BJ (cell line): Measurements from ENCODE around the gene WASF2. TPM values are rescaled to one million over a fixed set of nuclear protein-coding genes. Genes with fewer than 3 reads are reported as not detected.
"Not testable (repeated sequence)": the region's sequence is repeated elsewhere in the genome, so short reads cannot be mapped to it uniquely, and the experiment has no call there.

Source experiments
- CTCF ChIA-PET: fragments of 350-600 bp; formaldehyde crosslinking; extraction: SDS; loops from one replicate; lab custom pipeline; 2021; ENCODE audit warnings: antibody characterized with exemption, inconsistent platforms; lab: Yijun Ruan, JAX
- POLR2A ChIA-PET: fragments of 300-600 bp; sonication (Branson Sonifier 250); formaldehyde crosslinking; extraction: SDS; loops from one replicate; lab custom pipeline; 2021; ENCODE audit warnings: antibody characterized with exemption; lab: Charles Lee
- DNase-seq: peaks from one replicate; pipeline ENCODE4 v3.0.0-alpha.2; 2011; ENCODE audit warnings: low read depth
- H3K27me3 ChIP-seq: 2 replicates; pipeline ENCODE4 v1.6.0; 2011; ENCODE audit warnings: low read length; ENCODE audit not compliant: control insufficient read depth, insufficient read depth
- H3K36me3 ChIP-seq: 2 replicates; pipeline ENCODE4 v1.5.1; 2011; ENCODE audit warnings: low read length; ENCODE audit not compliant: control insufficient read depth, insufficient read depth
- H3K4me3 ChIP-seq: 2 replicates; pipeline ENCODE4 v1.5.1; 2011; ENCODE audit warnings: low read depth, mild to moderate bottlenecking, control low read depth, low read length
- polyA plus RNA-seq: library from polyadenylated mRNA; depleted of rRNA; stranded (reverse); fragments of >200 nt; gene quantifications from 2 replicates; pipeline ENCODE4 v1.2.3, GENCODE V29; 2011
- TF ChIP-seq, protein P1 (sequence below): IDR thresholded peaks from 2 replicates; pipeline ENCODE4 v1.5.1; 2011; ENCODE audit warnings: low read depth, mild to moderate bottlenecking, control low read depth, inconsistent platforms, low read length, moderate library complexity; ENCODE audit not compliant: insufficient read depth

WASF2 gene
- polyA plus RNA-seq, 1 experiment, result 56.5 TPM

GRCh38 chr1:27506703-27507102 is 16.7 kb upstream of the WASF2 start:
- POLR2A ChIA-PET, result no interaction called here
- no peak overlapping the region for H3K4me3 ChIP-seq
- CTCF ChIA-PET, result interaction anchor here (1.5 to 1.8 kb wide), 2 partner anchors 91 to 104 kb away, joined by 4 to 5 read pairs; no protein-coding TSS in a partner anchor
- H3K27me3 ChIP-seq, result no peaks in the 10 kb centered on the region
- no peaks in the 10 kb centered on the region for H3K36me3 ChIP-seq
- no peak for DNase-seq
- TF ChIP-seq, protein P1, sequence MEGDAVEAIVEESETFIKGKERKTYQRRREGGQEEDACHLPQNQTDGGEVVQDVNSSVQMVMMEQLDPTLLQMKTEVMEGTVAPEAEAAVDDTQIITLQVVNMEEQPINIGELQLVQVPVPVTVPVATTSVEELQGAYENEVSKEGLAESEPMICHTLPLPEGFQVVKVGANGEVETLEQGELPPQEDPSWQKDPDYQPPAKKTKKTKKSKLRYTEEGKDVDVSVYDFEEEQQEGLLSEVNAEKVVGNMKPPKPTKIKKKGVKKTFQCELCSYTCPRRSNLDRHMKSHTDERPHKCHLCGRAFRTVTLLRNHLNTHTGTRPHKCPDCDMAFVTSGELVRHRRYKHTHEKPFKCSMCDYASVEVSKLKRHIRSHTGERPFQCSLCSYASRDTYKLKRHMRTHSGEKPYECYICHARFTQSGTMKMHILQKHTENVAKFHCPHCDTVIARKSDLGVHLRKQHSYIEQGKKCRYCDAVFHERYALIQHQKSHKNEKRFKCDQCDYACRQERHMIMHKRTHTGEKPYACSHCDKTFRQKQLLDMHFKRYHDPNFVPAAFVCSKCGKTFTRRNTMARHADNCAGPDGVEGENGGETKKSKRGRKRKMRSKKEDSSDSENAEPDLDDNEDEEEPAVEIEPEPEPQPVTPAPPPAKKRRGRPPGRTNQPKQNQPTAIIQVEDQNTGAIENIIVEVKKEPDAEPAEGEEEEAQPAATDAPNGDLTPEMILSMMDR, result no peak

DNA sequence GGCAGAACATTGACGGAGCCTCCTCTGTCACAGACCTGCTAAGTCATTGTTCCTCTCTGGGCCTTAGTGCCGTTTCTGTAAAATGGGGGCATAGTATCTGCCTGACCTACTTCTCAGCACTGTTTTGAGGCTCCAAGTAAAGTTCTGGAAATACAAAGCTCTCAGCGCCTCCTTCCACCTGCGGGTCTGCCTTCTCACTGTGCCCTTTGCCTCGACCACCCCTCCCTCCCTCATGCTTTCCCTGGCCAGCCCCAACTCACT is 15.4 kb upstream of the WASF2 start:
- ChIA-PET CTCF (interaction anchor here (0.9 to 1.8 kb wide), 5 partner anchors 11 to 89 kb away, joined by 3 to 7 read pairs (median 4); no protein-coding TSS in a partner anchor), POLR2A (no interaction called here)
- TF ChIP-seq, protein P1, result no peak

DNA sequence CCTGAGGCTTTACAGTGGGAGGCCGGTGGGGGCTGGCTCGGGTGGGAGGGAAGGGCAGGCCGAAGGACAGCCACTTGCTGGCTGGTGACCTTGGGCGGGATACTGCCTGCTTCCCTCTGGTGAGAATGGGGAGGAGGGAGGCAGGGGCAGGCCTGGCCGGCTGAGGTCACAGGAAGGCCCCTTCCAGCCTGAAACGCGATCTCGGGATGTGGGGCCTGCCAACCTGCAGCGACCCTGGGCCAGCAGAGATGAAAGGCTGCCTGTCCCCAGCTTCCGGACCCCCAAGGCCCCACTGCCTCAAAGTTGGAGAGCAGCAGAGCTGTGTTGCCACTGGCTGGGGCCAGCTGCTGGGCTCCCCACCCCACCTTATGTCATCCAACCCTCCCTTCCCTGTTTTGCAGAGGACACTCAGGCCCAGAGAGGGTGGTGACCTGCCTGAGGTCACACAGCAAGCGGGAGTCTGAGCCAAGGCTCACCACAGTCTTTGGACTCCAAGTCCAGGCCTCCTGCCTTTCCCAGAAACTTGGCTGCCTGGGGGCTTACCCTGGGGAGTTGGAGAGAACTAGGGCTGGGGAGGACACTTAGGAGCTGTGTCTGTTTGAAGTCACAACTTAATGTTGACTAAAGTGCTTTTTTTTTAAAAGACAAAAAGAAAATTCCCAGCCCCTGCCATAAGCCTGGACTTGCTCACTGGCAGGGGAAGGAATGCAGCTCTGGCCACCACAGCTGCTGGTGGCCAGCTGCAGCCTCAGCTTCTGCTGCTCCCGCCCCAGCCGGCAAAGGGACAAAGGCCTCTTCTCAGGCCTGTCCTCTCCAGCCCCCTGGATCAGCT is 14.8 kb upstream of the WASF2 start:
- TF ChIP-seq, protein P1, result no peak
- POLR2A ChIA-PET, result no interaction called here
- no peaks in the 10 kb centered on the region for H3K27me3 ChIP-seq
- no peak for DNase-seq
- no peak overlapping the region for H3K4me3 ChIP-seq
- H3K36me3 ChIP-seq, result no peaks in the 10 kb centered on the region
- CTCF ChIA-PET, result interaction anchor here (1.0 to 1.7 kb wide), 3 partner anchors 15 to 52 kb away, joined by 3 to 7 read pairs (median 4); partner anchors contain the start of gene WASF2

More for the DNA sequence above, 15.4 kb upstream of the WASF2 start:
- Histone ChIP-seq H3K27me3 (no peaks in the 10 kb centered on the region), H3K36me3 (no peaks in the 10 kb centered on the region), H3K4me3 (no peak overlapping the region)
- DNase-seq, result no peak

DNA sequence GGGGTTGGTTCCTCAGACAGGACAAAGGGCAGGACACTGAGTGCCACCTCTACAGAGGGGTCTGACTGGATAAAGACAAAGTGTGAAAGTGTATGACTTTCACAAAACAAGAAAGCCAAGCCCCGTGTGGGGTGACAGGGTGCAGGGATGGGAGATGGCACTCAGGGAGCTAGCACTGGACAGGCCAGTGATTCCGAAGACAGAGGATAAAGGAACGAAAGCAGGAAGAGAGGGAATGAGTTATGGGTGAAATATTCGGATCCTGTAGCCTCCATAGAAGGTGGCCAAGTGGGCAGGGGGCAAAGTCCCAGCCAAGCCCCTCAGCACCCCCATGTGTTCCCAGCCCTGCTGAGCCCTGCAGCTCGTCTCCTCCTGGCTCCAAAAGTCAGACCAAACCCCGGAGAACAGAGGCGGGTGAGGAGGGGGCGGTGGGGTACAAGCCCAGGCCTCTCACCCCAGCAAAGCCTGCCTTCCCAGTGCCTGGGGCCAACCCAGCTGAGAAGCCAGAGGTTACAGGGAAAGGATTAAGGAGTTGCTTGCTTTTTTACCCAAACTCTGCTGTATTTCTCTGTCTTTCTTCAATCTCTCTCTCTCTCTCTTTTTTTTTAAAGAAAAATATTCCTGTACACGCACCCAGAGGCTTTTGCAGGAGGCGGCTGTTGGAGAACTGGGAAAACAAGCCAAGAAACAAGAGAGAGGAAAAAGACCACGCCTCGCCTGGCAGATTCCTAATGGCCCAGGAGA is 14.0 kb upstream of the WASF2 start:
- no peak for DNase-seq
- H3K36me3 ChIP-seq, result no peaks in the 10 kb centered on the region
- CTCF ChIA-PET, result interaction anchor here (0.7 to 1.2 kb wide), 2 partner anchors 14 to 84 kb away, joined by 3 to 4 read pairs; partner anchors contain the start of gene WASF2
- H3K4me3 ChIP-seq, result no peak overlapping the region
- TF ChIP-seq, protein P1, result no peak
- POLR2A ChIA-PET, result no interaction called here
- no peaks in the 10 kb centered on the region for H3K27me3 ChIP-seq

- Histone ChIP-seq H3K4me3 (no peak overlapping the region), H3K36me3 (no peaks in the 10 kb centered on the region), H3K27me3 (no peaks in the 10 kb centered on the region)
- TF ChIP-seq, protein P1, result no peak
- DNase-seq, result no peak
- ChIA-PET CTCF (no interaction called here), POLR2A (no interaction called here)
Observed at GRCh38 chr1:27503033-27503432, 13.1 kb upstream of the WASF2 start.

DNA sequence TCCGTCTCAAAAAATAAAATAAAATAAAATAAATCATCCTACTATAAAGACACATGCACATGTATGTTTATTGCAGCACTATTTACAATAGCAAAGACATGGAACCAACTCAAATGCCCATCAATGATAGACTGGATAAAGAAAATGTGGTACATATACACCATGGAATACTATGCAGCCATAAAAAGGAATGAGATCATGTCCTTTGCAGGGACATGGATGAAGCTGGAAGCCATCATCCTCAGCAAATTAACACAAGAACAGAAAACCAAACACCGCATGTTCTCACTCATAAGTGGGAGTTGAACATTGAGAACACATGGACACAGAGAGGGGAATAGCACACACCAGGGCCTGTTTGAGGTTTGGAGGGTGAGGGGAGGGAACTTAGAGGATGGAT is 11.2 kb upstream of the WASF2 start:
- H3K4me3 ChIP-seq, POLR2A ChIA-PET, H3K36me3 ChIP-seq, CTCF ChIA-PET, DNase-seq, H3K27me3 ChIP-seq: not testable (repeated sequence)
